ENCODE data around the gene GJC2.
"Not testable (repeated sequence)": the region's sequence is repeated elsewhere in the genome, so short reads cannot be mapped to it uniquely, and the experiment has no call there.

The GJC2 gene

GRCh38 chr1:228172591-228173527 is 23.1 kb downstream of the GJC2 start:
- Histone ChIP-seq H3K4me1 (ENCODE audit: control insufficient read depth in 1 of 2, insufficient read depth in 2 of 2, low read length in 2 of 2) (peaks cover 0 to 5% of the 10 kb centered on the region in 2 experiments), H3K23ac (ENCODE audit: low read length) (no peak overlapping the region), H3K4me3 (ENCODE audit: low read depth, low read length) (no peak overlapping the region), H4K91ac (ENCODE audit: low read depth, low read length) (no peak overlapping the region), H3K79me1 (ENCODE audit: low read length) (no peaks in the 10 kb centered on the region), H3K36me3 (ENCODE audit: control insufficient read depth in 1 of 2, insufficient read depth in 2 of 2, low read length in 2 of 2) (peaks cover 0 to 3% of the 10 kb centered on the region in 2 experiments), H3K4me2 (ENCODE audit: low read length) (no peak overlapping the region), H2BK120ac (ENCODE audit: insufficient read depth, low read length, poor library complexity) (no peak overlapping the region), H2BK12ac (ENCODE audit: low read length) (no peak overlapping the region), H3K27me3 (ENCODE audit: insufficient read depth, low read length) (no peaks in the 10 kb centered on the region), H2AFZ (ENCODE audit: insufficient read depth, low read length, poor library complexity) (no peak overlapping the region), H3K18ac (ENCODE audit: low read length) (no peak overlapping the region), H4K12ac (ENCODE audit: low read depth, low read length) (no peak overlapping the region), H2AK5ac (ENCODE audit: low read length) (no peak overlapping the region), H4K8ac (ENCODE audit: low read depth, low read length) (no peak overlapping the region), H2BK5ac (ENCODE audit: low read depth, low read length, poor library complexity) (no peak overlapping the region), H3K79me2 (ENCODE audit: control insufficient read depth, insufficient read depth, low read length, poor library complexity) (no peaks in the 10 kb centered on the region), H3K9ac (ENCODE audit: low read length) (no peak overlapping the region), H3K4ac (ENCODE audit: low read depth, low read length) (no peak overlapping the region), H3K14ac (ENCODE audit: low read length) (no peak overlapping the region), H3K27ac (ENCODE audit: low read depth, low read length) (no peak overlapping the region), H3K9me3 (ENCODE audit: insufficient read depth, low read depth, low read length) (peaks cover 12% of the 10 kb centered on the region)
- WGBS (ENCODE audit: extremely low coverage, insufficient coverage, insufficient read length) = no CpG with 5 or more reads among the region's 21 CpGs
- no peak for DNase-seq

- peak; percentile 92 to 93 for DNase-seq
- not testable (repeated sequence) for H2BK12ac ChIP-seq (ENCODE audit: low read length); H3K4ac ChIP-seq (ENCODE audit: low read depth, low read length); H4K91ac ChIP-seq (ENCODE audit: low read depth, low read length); H3K14ac ChIP-seq (ENCODE audit: low read length); H2AFZ ChIP-seq (ENCODE audit: insufficient read depth, low read length, poor library complexity); H2BK120ac ChIP-seq (ENCODE audit: insufficient read depth, low read length, poor library complexity); H3K9ac ChIP-seq (ENCODE audit: low read length); H3K27ac ChIP-seq (ENCODE audit: low read depth, low read length); H3K27me3 ChIP-seq (ENCODE audit: insufficient read depth, low read length); H4K12ac ChIP-seq (ENCODE audit: low read depth, low read length); H2BK5ac ChIP-seq (ENCODE audit: low read depth, low read length, poor library complexity); H3K4me2 ChIP-seq (ENCODE audit: low read length); H4K8ac ChIP-seq (ENCODE audit: low read depth, low read length); H3K4me1 ChIP-seq (ENCODE audit: control insufficient read depth in 1 of 2, insufficient read depth in 2 of 2, low read length in 2 of 2); H3K36me3 ChIP-seq (ENCODE audit: control insufficient read depth in 1 of 2, insufficient read depth in 2 of 2, low read length in 2 of 2); H3K79me2 ChIP-seq (ENCODE audit: control insufficient read depth, insufficient read depth, low read length, poor library complexity); H3K23ac ChIP-seq (ENCODE audit: low read length); H3K79me1 ChIP-seq (ENCODE audit: low read length); H3K18ac ChIP-seq (ENCODE audit: low read length); H2AK5ac ChIP-seq (ENCODE audit: low read length)
- H3K4me3 ChIP-seq (ENCODE audit: low read depth, low read length) = peak overlapping the region; percentile 30
- WGBS (ENCODE audit: extremely low coverage, insufficient coverage, insufficient read length) = no CpG with 5 or more reads among the region's 69 CpGs
- H3K9me3 ChIP-seq (ENCODE audit: insufficient read depth, low read depth, low read length) = peaks cover 12% of the 10 kb centered on the region
Measured at GRCh38 chr1:228173528-228174481, 24.1 kb downstream of the GJC2 start.

- WGBS (ENCODE audit: extremely low coverage, insufficient coverage, insufficient read length) = no CpG with 5 or more reads among the region's 52 CpGs
- H2BK12ac ChIP-seq (ENCODE audit: low read length) = no peak overlapping the region
- no peak overlapping the region for H2BK5ac ChIP-seq (ENCODE audit: low read depth, low read length, poor library complexity)
Measured at GRCh38 chr1:228174482-228175315, 25.0 kb downstream of the GJC2 start.

More at GRCh38 chr1:228174482-228175315, 25.0 kb downstream of the GJC2 start:
- H2AK5ac ChIP-seq (ENCODE audit: low read length) = no peak overlapping the region
- H3K79me2 ChIP-seq (ENCODE audit: control insufficient read depth, insufficient read depth, low read length, poor library complexity) = no peaks in the 10 kb centered on the region
- no peak overlapping the region for H2AFZ ChIP-seq (ENCODE audit: insufficient read depth, low read length, poor library complexity)
- H3K9me3 ChIP-seq (ENCODE audit: insufficient read depth, low read depth, low read length) = peaks cover 12% of the 10 kb centered on the region
- H3K36me3 ChIP-seq (ENCODE audit: control insufficient read depth in 1 of 2, insufficient read depth in 2 of 2, low read length in 2 of 2) = peaks cover 0 to 3% of the 10 kb centered on the region in 2 experiments
- H3K4me2 ChIP-seq (ENCODE audit: low read length) = no peak overlapping the region
- no peak overlapping the region for H3K14ac ChIP-seq (ENCODE audit: low read length)
- H4K12ac ChIP-seq (ENCODE audit: low read depth, low read length) = no peak overlapping the region
- H3K4me1 ChIP-seq (ENCODE audit: control insufficient read depth in 1 of 2, insufficient read depth in 2 of 2, low read length in 2 of 2) = peaks cover 0 to 5% of the 10 kb centered on the region in 2 experiments
- peak overlapping the region; percentile 11 for H3K4ac ChIP-seq (ENCODE audit: low read depth, low read length)
- H3K18ac ChIP-seq (ENCODE audit: low read length) = no peak overlapping the region
- H3K9ac ChIP-seq (ENCODE audit: low read length) = no peak overlapping the region
- no peak overlapping the region for H2BK120ac ChIP-seq (ENCODE audit: insufficient read depth, low read length, poor library complexity)
- no peak overlapping the region for H3K23ac ChIP-seq (ENCODE audit: low read length)
- H4K8ac ChIP-seq (ENCODE audit: low read depth, low read length) = no peak overlapping the region
- H3K79me1 ChIP-seq (ENCODE audit: low read length) = no peaks in the 10 kb centered on the region
- no peak overlapping the region for H3K27ac ChIP-seq (ENCODE audit: low read depth, low read length)
- peak in 1 of 2 donors; percentile 60 for DNase-seq
- H3K4me3 ChIP-seq (ENCODE audit: low read depth, low read length) = peak overlapping the region; percentile 49
- H4K91ac ChIP-seq (ENCODE audit: low read depth, low read length) = no peak overlapping the region
- no peaks in the 10 kb centered on the region for H3K27me3 ChIP-seq (ENCODE audit: insufficient read depth, low read length)

Measured in trophoblast cell (in vitro differentiated cells and primary cell).